Ishikawa (cell line): Measurements from ENCODE around the gene MTARC1.

Source experiments
- CEBPB ChIP-seq: IDR thresholded peaks from 2 replicates; pipeline ENCODE4 v1.6.1; 2012
- EGR1 ChIP-seq: IDR thresholded peaks from 2 replicates; pipeline ENCODE4 v1.6.1; 2012
- EP300 ChIP-seq: IDR thresholded peaks from 2 replicates; pipeline ENCODE4 v1.6.1; 2012; ENCODE audit warnings: borderline replicate concordance
- FOXM1 ChIP-seq: IDR thresholded peaks from 2 replicates; pipeline ENCODE4 v1.6.1; 2012; ENCODE audit warnings: low read depth, borderline replicate concordance
- NFIC ChIP-seq: IDR thresholded peaks from 2 replicates; pipeline ENCODE4 v1.6.1; 2012
- RAD21 ChIP-seq: IDR thresholded peaks from 2 replicates; pipeline ENCODE4 v1.6.1; 2012; ENCODE audit warnings: low read depth
- TAF1 ChIP-seq: IDR thresholded peaks from 2 replicates; pipeline ENCODE4 v1.6.1; 2012; ENCODE audit warnings: low read depth, mild to moderate bottlenecking
- TCF12 ChIP-seq: IDR thresholded peaks from 2 replicates; pipeline ENCODE4 v1.6.1; 2012; ENCODE audit warnings: low read depth
- TEAD4 ChIP-seq: IDR thresholded peaks from 2 replicates; pipeline ENCODE4 v1.6.1; 2012
- YY1 ChIP-seq: IDR thresholded peaks from 2 replicates; pipeline ENCODE4 v1.6.1; 2012; ENCODE audit warnings: low read depth
- ZBTB7A ChIP-seq: IDR thresholded peaks from 2 replicates; pipeline ENCODE4 v1.6.1; 2012; ENCODE audit warnings: low read depth
- TF ChIP-seq, protein P1 (sequence below): IDR thresholded peaks from 2 replicates; pipeline ENCODE4 v1.6.1; 2012; ENCODE audit warnings: low read depth, mild to moderate bottlenecking
- TF ChIP-seq, protein P2 (sequence below): IDR thresholded peaks from 2 replicates; pipeline ENCODE4 v1.6.1; 2012
- TF ChIP-seq, protein P3 (sequence below): IDR thresholded peaks from 2 replicates; pipeline ENCODE4 v1.6.1; 2012

DNA sequence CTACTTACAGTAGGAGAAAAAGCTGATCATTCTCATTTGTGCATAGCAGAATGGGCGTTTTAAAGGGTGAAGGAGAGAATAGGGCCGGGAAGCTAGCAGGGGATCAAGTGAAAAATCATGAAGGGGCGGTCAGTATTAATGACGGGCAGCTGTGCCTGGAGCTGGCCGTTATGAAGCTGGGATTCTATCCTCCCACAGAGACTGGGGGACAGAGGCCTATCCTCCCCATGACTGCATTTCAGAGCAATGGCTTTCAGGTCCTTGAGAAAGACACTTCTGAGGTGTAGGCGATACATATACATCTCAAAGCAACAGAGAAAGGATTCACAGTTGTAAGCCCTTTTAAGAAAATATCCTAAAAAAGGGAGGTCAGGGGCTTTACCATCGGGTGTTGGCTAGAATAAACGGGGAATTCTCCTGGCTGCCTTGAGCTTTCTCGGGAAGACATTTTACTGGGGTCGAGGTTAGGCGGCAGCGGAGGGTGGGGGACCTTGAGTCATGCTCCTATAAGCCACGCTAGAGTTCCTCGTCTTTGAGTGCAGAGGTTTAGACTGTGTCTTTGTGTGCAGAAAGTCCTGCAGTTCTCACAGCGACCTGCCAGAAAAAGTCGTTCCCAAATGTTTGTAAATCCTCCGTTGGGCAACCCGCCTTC, 39.1 kb upstream of the MTARC1 start:
- TF ChIP-seq TAF1 (no peak), EP300 (no peak), EGR1 (no peak), TEAD4 (no peak), TCF12 (no peak), NFIC (no peak), CEBPB (no peak), RAD21 (no peak), YY1 (no peak), FOXM1 (no peak), ZBTB7A (no peak)
- TF ChIP-seq, protein P1, sequence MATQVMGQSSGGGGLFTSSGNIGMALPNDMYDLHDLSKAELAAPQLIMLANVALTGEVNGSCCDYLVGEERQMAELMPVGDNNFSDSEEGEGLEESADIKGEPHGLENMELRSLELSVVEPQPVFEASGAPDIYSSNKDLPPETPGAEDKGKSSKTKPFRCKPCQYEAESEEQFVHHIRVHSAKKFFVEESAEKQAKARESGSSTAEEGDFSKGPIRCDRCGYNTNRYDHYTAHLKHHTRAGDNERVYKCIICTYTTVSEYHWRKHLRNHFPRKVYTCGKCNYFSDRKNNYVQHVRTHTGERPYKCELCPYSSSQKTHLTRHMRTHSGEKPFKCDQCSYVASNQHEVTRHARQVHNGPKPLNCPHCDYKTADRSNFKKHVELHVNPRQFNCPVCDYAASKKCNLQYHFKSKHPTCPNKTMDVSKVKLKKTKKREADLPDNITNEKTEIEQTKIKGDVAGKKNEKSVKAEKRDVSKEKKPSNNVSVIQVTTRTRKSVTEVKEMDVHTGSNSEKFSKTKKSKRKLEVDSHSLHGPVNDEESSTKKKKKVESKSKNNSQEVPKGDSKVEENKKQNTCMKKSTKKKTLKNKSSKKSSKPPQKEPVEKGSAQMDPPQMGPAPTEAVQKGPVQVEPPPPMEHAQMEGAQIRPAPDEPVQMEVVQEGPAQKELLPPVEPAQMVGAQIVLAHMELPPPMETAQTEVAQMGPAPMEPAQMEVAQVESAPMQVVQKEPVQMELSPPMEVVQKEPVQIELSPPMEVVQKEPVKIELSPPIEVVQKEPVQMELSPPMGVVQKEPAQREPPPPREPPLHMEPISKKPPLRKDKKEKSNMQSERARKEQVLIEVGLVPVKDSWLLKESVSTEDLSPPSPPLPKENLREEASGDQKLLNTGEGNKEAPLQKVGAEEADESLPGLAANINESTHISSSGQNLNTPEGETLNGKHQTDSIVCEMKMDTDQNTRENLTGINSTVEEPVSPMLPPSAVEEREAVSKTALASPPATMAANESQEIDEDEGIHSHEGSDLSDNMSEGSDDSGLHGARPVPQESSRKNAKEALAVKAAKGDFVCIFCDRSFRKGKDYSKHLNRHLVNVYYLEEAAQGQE, result no peak
- TF ChIP-seq, protein P2, sequence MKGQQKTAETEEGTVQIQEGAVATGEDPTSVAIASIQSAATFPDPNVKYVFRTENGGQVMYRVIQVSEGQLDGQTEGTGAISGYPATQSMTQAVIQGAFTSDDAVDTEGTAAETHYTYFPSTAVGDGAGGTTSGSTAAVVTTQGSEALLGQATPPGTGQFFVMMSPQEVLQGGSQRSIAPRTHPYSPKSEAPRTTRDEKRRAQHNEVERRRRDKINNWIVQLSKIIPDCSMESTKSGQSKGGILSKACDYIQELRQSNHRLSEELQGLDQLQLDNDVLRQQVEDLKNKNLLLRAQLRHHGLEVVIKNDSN, result no peak
- TF ChIP-seq, protein P3, sequence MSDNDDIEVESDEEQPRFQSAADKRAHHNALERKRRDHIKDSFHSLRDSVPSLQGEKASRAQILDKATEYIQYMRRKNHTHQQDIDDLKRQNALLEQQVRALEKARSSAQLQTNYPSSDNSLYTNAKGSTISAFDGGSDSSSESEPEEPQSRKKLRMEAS, result no peak; the same call in 1 of the 2 replicates
